HL-60/S4 (cell line): ENCODE measurements around the gene KRT80.

Experiments used
- in situ Hi-C: fragments of 300-500 bp; cut with MboI; formaldehyde crosslinking; loops from 2 replicates; pipeline ENCODE4 v1.14.3; 2022; ENCODE audit warnings: low sequenced_read_pairs

Gene KRT80

GRCh38 chr12:52181746-52182145 lies 10.1 kb downstream of the KRT80 start:
- in situ Hi-C loops = no loop called here

GRCh38 chr12:52180971-52181628 lies 10.7 kb downstream of the KRT80 start:
- in situ Hi-C loops = no loop called here

GRCh38 chr12:52179396-52179973 lies 12.3 kb downstream of the KRT80 start:
- in situ Hi-C loops = no loop called here

GRCh38 chr12:52178984-52179383 lies 12.8 kb downstream of the KRT80 start:
- in situ Hi-C loops = no loop called here

- in situ Hi-C loops = no loop called here
Observed at GRCh38 chr12:52178443-52178842, 13.4 kb downstream of the KRT80 start.

- in situ Hi-C loops = no loop called here
Observed at GRCh38 chr12:52175371-52176350, 16.2 kb downstream of the KRT80 start.

- in situ Hi-C loops = no loop called here
Observed at GRCh38 chr12:52173526-52173925, 18.3 kb downstream of the KRT80 start.

GRCh38 chr12:52172956-52173355 lies 18.9 kb downstream of the KRT80 start:
- in situ Hi-C loops = no loop called here

GRCh38 chr12:52171950-52172512 lies 19.8 kb downstream of the KRT80 start:
- in situ Hi-C loops = no loop called here

- in situ Hi-C loops = no loop called here
Observed at GRCh38 chr12:52170827-52171226, 21.0 kb downstream of the KRT80 start.

GRCh38 chr12:52169886-52170285 lies 21.9 kb downstream of the KRT80 start:
- in situ Hi-C loops = no loop called here

GRCh38 chr12:52168019-52168717 lies 23.6 kb downstream of the KRT80 start:
- in situ Hi-C loops = no loop called here

GRCh38 chr12:52167526-52167925 lies 24.3 kb downstream of the KRT80 start:
- in situ Hi-C loops = no loop called here

GRCh38 chr12:52166672-52167071 lies 25.1 kb downstream of the KRT80 start:
- in situ Hi-C loops = no loop called here

GRCh38 chr12:52165096-52165855 lies 26.5 kb downstream of the KRT80 start:
- in situ Hi-C loops = no loop called here

- in situ Hi-C loops = no loop called here
Observed at GRCh38 chr12:52164624-52165023, 27.2 kb downstream of the KRT80 start.

- in situ Hi-C loops = no loop called here
Observed at GRCh38 chr12:52162981-52163380, 28.8 kb downstream of the KRT80 start.

GRCh38 chr12:52160200-52160599 lies 31.6 kb downstream of the KRT80 start:
- in situ Hi-C loops = no loop called here

GRCh38 chr12:52157566-52158150 lies 34.2 kb downstream of the KRT80 start:
- in situ Hi-C loops = no loop called here
